ENCODE data around the gene STK33.

STK33 gene

DNA sequence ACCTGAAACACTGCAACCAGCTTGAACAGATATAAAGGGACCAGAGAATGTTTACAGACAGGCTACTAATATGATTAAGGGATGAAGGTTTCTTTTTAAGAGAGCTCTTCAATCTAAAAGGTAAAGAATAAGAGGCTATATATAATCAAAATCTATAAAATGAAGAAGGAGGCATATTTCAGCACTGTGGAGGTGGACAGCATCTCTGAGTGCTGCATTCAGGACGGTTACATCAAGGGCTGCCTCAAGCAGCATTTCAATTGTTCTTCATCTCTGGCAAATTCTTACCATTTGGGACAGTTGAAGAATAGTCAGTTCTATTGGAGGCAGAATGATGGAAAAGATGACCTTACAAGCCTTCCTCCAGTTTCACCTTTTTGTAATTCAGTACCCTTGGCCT lies 190.7 kb downstream of the STK33 start:
- DNase-seq: no peak

DNA sequence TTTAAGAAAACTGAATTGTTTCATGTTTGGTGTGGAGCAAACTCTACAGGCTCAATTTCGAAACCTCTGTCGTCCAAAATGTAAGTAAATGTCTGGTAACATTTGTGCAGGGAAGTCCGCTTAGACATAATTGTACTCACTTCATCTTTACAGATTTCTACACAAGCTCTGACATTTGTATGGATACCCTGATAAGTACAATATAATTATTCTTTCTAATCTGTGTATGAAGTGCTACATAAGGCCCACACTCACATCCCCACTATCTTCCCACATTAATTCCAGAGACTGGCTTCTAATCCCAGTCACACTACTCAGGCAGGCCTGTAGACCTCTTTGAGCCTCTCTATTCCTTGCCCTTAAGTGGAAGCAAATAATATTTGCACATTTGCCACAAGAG lies 201.1 kb downstream of the STK33 start:
- DNase-seq: no peak

DNA sequence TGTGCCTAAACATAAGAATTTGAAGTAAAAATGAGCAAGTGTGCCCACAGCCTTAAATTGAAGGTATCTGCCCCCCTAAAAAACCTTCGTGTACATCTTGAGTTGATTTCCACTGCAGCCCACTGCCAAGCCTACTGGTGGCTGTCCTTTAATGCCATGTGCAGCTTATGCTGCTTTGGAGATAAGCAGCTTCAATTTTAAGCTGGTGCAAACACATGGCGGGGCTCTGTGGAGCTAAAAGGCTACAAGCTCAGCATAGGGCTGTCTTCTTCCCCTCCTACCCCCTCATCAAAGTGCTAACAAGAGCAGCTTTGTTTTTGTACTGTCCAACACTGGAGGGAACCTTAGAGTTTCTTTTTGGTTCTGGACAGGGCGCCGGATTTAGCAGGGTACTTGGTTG lies 201.9 kb downstream of the STK33 start:
- no peak for DNase-seq

DNA sequence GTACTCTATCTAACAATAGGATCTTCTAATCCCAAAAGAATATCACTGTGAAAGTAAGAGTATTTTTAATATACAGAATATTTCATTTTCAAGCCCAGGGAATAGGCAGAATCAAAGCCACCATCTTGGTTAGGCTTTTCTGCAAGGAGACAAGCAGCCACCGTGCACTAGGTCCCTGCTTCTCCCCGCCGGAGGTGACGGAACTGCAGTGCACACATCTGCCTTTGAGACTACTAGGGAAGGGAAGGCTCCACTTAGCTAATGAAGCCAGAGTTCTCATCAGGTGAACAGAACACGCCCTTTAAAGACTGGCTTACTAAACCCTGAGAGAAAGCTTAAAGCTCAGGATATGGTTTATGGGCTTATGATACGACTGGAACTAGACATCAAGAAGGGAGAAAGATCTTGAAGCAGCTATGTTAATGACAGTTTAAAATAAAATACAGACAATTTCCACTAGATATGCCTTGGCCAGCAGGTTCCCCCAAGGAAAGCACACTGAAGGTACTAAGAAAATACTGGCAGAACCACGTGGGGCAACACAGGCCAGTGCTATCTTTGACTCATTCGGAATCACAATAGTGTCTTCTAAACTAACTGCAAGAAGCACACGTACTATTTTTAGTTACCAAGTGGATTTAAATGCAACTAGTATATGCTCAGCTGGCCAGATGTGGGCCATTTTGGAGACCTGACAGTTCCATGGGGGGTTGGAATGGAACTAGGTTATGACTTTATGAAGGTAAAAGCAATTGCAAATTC lies 203.0 kb downstream of the STK33 start:
- no peak for DNase-seq

DNA sequence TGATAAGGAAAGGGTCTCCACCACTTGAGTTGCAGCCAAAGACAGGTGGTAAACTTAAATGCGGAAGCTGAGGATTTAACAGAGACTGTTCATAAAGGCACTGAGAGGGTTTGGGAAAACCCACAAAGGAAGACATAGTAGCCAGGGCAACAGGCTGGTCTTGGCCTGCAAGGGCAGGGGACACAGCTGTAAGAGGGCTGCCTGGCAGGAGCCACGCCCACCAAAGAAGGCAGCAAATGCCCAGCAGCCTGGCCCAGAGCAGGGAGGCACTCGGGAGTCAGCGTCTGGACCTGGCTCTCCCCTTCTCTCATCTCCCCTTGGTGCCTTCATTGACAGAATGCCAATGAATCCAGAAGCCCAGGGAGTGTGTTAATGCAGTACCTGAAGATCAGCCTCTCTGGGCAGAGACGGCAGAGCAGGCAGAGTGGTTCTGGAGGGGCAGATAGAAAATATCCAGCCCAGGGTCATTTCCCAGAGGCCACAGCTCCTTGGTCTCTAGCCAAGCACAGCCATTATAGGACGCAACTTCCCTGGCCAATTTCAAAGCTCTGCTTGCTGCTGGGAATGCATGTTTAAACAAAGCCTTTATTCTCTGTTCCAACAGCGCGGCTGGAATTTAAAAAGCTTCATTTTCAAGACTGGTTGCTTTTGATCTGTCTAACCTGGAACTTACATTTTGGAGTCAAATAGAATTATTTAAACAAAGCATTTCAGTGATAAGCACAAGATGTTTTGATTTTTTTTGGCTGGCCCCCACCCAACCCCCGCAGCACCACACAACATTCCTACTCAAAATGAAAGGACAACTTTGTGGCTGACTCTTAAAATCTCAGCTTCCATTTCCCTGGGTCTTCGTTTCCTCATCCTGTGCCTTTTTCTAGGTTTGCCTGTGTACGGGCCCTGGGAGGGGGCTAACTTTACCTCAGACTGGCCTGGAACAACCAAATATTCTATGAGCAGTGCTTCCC lies 204.7 kb downstream of the STK33 start:
- no peak for DNase-seq

DNA sequence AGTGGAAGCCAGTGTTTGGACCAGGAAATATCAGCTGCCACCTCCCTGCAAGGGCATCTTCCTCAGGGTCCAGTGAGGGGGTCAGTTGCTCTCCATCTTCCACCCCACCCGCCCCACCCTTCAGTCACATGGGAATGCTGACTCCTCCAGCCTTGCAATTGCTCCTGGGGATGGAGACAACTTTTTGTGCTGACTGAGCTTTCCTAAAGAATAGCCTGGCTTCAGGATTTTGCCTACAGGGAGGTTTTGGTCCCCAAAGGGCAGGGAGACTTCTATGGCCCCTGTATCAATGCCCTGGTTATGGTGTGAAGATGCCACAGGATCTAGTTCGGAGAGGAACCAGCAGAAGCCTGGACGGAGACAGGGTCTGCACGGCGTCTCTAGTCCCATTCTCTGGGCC lies 206.3 kb downstream of the STK33 start:
- DNase-seq: no peak

DNA sequence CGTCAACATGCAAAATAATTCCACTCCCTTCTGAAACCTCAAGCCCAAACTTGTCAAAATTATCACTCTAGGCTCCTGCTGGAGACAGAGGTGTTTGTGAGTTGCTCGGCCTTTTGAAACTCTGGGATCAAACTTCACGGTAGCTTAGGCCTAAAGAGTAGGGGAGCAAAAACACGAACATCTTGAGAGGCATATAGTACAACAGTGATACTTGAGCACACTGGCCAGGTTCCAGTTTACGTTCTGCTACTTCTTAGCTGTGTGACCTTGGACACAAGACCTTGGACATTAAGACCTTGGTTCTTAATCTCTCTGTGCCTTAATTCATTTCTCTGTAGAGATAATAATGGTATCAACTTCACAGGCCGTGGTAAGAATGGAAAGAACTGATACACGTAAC lies 206.9 kb downstream of the STK33 start:
- no peak for DNase-seq

DNA sequence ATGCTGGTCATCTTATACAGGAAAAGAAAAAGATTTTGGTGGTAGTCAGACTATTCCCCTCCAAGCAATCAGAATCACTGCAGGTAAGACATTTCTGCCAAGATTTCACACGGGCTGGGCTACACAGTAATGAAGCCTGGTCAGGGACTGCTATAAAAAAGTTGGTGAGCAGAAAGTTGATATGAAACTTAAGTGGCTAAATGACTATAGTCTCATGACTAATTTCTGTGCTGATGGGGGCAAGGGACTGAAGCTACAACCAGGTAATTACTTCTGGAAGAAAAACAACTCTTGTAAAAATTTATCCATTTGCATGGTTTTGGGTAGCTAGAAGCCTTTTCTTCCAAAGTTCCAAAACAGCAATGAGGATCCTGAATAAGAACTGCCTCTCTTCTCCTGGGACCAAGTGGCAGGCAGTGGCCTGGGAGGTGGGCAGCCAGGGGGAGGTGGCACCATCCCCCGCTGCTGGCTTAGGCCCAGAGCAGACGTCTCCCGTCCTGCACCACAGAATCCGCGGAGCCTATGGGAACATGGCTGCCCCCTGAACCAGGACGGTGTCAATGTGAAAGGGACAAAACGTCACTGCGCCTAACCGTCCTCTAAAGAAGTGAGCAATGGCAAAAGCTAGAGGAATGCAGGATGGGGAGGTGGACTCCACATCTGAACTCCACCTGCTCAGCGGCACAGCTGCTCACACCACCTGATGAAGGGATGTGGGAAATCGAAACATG lies 207.7 kb downstream of the STK33 start:
- DNase-seq: no peak

DNA sequence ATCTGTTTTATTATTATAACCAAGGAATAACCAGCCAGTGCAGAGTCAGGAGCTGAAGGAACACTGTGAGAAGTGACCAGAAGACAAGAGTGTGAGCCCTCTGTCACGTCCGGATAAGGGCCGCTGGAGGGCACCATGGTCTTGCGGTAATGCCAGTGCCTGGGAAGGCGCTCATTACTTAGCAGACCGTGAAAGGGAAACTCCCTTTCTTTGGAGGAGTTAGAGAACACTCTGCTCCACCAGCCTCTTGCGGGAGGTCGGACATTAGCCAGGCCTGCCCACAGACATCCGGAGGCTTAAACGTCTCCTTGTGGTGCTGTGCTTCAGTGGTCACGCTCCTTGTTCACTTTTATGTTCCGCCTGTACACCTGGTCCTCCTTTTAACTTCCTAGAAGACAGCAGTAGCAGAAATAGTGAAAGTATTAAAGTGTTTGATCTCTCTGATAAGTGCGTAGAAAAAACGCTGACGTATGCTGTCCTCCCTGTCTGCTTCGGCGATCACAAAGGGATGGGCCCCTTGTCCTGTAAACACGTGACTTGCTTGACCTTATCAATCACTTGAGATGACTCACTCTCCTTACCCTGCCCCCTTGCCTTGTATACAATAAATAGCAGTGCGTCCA lies 209.7 kb downstream of the STK33 start:
- no peak for DNase-seq

DNA sequence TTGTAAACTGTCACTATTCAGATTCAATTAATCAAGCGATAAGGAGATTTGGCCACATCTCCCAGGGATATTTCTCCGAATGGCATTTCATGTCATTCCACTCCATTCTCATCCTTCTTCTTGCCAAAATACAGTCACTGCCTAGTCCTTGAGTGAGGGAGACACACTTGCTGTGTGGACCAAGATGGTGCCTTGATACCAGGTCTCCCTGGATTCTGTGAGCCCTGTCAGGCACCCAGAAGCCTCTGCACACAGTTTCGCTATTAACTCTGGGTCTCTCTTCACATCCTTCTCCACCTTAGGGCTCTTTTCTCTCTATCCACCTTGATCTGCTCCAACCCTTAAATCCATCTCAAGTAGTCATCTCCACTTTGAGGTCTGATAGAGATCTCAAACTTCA lies 210.4 kb downstream of the STK33 start:
- DNase-seq: no peak

DNA sequence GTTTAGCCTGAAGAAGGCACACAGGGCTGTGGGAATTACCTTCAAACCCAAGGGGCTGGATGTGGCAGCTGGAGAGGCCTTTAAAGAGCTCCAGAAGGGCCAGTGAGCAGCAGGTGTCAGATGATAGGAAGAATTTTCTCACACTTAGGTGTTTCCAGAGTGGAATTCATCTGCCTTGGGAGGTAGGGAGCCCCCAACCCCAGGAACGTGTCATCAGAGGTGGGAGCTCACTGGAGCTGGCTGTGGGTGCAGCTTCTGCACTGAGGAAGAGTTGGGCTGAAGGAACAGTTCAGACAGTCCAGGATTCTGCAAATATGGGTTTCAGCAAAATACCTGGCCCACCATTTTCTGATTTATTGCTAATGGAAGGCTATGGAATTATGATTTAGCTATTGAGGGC lies 210.8 kb downstream of the STK33 start:
- no peak for DNase-seq

DNA sequence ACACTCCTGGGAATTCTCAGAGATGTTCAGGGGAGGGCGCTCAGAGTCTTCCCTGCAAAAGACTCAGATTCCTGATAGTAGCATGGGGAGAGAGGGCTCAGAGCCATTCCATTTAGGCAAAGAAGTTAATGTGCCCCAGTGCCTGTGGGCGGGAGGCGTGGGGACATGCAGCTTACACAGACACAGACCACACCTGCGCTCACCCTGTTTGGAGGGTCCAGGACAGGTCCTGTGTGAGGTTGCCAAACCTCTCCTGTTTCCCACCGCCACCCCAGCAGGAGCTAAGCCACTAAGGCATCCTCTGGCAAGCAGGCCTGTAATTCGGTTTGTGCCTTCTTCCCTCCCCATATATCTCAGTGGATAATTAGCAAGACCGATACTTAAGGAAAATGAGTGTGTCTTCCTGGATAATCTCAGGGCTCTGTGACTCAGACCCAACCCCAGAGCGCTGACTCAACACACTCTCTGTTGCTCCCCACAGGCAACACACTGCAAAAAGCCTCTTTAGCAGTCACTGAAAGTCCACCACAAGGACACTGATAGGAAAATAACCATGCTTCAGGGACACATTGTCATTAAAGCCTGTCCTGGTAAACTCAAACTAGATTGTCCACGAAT lies 211.5 kb downstream of the STK33 start:
- DNase-seq: no peak

DNA sequence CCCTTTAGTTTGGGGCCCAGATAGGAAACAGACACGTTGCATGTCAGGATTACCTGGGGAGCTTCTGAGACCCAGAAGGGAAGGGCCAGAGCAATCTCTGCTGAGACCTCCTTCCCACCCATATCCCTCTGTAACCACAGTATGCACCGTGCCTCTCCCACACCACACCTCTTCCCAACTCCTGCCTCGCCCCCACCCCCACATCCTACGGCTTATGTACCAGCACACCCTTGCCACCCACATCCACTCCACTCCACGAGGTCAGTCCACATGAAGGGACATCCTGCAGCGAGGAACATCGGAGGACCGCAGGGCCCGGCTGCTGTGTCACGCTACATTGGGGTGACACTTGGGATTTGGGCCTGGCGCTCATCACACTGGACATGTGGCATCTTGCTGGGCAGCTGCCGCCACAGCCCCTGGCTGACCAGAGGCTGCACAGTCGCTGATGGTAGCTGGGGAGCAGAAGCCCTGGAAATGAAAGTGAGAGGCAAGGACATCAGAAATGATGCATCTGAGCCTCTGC lies 212.1 kb downstream of the STK33 start:
- no peak for DNase-seq

DNA sequence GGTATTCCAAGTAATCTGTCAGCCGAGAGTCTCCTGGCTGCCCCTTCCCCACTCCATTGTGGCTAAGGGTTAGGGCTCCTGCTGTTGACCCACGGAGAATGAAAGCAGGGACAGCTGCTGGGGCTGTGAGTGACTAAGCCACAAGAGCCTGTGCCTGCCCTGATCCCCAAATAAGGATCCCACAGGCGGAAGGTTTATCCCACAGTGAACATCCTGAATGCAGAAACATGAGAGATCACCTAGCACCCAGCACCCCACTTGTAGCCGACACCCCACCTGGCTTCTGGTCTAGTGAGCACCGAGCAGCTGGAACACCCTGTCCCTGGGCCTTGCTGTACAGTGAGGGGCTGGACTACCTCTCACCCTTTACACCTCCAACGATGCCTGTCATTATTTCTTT lies 212.7 kb downstream of the STK33 start:
- DNase-seq: no peak

DNA sequence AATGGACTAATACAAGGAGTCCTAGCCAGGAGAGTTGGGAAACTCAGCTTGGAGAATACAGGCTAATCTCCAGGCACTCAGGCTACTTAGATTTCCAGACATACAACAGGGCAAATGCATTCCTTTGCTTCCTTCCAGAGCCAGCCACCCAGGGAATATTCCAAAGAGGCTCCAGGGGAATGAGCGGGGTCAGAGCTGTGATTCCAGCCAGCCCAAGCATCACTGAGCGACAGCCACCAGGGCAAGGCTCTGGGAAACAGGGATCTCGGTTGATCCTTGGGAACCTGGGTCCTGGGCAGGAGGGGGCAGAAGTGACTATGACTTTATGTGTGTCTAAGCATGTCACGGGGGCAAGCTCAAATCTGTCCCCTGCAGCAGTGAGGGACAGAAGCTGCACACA lies 218.1 kb downstream of the STK33 start:
- no peak for DNase-seq

DNA sequence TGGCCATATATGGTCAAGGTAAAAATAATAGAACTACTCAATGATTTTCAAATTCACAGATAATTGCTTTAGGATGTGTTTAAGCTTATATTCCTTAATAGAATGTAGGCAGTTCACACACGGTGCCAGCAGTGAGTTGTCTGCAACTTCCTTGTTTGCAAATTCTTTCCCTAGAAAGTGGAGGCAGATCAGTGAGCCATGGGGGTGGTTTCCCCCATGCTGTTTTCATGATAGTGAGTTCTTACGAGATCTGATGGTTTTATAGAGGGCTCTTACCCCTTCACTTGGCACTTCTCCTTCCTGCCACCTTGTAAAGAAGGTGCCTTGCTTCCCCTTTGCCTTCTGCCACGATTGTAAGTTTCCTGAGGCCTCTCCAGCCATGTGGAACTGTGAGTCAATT lies 218.6 kb downstream of the STK33 start:
- no peak for DNase-seq

DNA sequence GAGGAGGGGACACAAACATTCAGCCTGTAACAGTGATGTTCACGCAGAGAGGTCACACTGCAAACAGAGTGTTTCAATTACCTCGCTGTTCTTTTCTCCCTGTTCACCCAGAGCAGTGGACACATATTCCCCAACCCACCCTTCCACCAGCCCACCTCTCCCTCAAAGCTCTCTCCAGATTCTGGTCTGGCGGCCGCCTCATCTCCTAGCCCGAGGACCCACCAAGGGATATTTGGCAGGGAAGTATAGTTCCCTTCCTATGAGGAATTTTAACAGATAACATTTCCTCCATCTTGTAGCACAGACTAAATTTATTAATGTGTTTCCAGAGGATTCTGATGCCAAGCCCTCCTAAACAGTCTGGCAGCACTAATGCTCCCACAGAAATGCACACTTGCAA lies 219.3 kb downstream of the STK33 start:
- no peak for DNase-seq

DNA sequence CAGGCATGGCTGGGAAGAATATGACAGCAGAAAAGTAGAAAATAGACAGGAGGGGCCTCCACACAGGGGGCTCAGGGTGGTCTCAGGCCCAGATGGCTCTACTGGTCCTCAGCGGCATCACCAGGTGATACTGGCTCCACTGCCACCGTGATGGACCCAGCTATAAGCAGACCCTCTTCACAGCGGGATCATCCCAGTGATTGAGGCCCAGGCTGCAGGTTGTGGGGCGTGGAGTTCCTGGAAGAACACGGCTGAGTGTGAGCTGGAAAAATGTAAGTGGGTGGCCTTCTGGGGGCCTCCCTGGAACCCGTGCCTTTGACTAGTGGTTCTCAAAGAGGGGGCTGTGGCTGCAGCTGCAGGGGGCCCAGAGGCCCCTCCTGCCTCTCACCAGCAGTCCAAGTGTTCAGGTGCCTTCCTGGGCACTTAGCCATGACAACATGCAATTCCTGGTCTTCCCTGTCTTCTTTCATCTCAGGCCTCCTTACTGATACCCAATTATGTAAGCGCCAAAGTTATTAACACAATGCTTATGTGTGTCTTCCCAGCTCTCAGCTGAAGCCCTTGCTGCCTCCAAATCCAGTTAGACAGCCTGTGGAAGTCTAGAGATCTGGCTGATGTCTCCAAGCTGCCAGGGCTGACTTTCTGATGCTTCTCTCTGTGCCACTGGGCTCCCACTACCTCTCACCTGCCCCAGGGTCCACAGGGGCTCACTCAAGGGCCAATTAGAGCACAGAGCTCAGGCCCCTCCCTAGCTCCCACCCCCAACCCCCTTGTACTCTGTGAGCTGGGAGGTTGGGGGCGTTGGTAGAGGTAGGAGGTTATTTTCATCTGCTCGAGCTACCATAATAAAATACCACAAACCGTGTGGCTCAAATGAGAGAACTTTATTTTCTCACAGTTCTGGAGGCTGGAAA lies 220.3 kb downstream of the STK33 start:
- no peak for DNase-seq

DNA sequence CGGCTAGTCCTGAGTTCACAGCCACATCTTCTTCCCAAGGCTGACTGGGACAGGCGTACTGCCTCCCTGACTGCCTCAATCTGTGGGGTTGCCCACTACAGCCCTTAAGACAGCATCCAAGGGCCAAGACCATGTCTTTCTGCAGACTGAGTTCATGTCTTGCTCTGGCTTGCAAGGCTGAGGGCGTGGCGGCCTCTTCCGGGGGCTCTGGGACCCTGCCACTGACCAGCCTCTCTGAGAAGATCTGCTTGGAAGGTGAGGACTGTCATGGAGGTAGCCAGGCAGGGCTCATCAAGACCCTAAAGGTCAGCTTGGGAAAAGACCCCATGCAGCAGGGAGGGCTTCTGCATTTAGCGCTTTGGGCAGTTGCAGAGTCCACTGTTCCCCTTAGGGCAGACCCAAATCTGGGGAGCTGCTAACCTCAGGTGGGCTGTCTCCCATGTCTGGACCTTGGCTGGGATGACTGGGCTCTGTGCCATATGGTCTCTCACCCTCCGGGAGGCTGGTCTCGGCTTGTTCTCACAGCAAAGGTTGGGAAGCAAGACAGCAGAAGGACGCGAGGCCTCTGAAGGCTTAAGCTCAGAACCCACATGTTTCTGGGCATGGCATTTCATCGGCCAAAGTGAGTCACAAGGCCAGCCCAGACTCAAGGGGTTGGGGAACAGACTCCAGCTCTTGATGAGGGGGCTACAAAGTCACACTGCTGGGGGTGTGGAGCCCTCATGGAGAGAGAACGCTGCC lies 221.2 kb downstream of the STK33 start:
- no peak for DNase-seq

DNA sequence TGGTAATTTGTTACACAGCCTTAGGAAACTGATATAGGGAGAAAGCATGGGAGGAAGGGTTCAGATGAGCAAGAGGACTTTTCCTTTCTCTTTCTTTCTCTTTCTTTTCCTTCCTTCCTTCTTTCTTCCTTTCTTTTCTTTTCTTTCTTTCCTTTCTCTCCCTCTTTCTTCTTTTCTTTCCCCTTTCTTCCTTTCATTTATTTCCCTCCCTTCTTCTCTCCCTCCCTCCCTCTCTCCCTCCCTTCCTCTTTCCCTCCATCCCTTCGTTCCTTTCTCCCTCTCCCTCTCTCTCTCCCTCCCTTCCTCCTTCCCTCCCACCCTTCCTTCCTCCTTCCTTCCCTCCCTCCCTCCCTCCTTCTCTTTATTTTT lies 222.5 kb downstream of the STK33 start:
- DNase-seq: no peak
